K562 (cell line): ENCODE data around the gene TRIO. TPM values are rescaled to one million over a fixed set of nuclear protein-coding genes. Genes with fewer than 3 reads are reported as not detected.

Source experiments
- ATAC-seq: fragments of 200-7000 bp; cut with Tn5 transposase; 3 replicates; pipeline ENCODE4 v1.9.1; 2020; ENCODE audit warnings: moderate library complexity
- BruUV-seq: library from RNA; stranded (reverse); fragments of 400-500 nt; replicated peaks from 2 replicates; lab custom pipeline; 2021; lab: Mats Ljungman, UMichigan
- CTCF ChIA-PET: fragments of 300-600 bp; formaldehyde crosslinking; extraction: SDS; loops from one replicate; lab custom pipeline; 2021; ENCODE audit warnings: low intra/inter-chr PET ratio; lab: Yijun Ruan, JAX
- POLR2A ChIA-PET: fragments of 300-600, 350-650 bp; sonication (Branson Sonifier 250); formaldehyde crosslinking; extraction: SDS; loops from one replicate; lab custom pipeline; 2021; ENCODE audit warnings: antibody characterized with exemption, inconsistent platforms; lab: Yijun Ruan, JAX
- DNase-seq, 4 experiments: peaks; one replicate each; pipeline versions ENCODE4 v3.0.0 to v3.0.0-alpha.2; 2011 to 2018; ENCODE audit warnings: low spot score in 3 of 4, mixed read lengths in 3 of 4; ENCODE audit errors: extremely low read depth in 1 of 4
- FAIRE-seq: peaks from 2 replicates; lab custom pipeline; 2011; peaks lifted over from hg19 to GRCh38; lab: Jason Lieb, UNC
- H2AFZ ChIP-seq: 2 replicates; pipeline ENCODE4 v1.6.0; 2011; ENCODE audit warnings: low read depth, low read length, control low read depth, inconsistent platforms
- H3K27ac ChIP-seq: fragments of 200-600 bp; 3 replicates; pipeline ENCODE4 v1.8.0; 2011; ENCODE audit warnings: low read depth, mild to moderate bottlenecking, control low read depth, inconsistent platforms, low read length, moderate library complexity, mixed read lengths; ENCODE audit errors: extremely low read depth
- H3K27me3 ChIP-seq, 2 experiments: fragments of 300-600 bp in 1 of 2; 2 replicates in 1 of 2; 3 replicates in 1 of 2; pipeline versions ENCODE4 v1.6.0 to v1.8.0; 2011; ENCODE audit warnings: inconsistent platforms in 2 of 2, low read length in 2 of 2, mild to moderate bottlenecking in 1 of 2, mixed read lengths in 1 of 2, moderate library complexity in 1 of 2; ENCODE audit not compliant: control insufficient read depth in 2 of 2, insufficient read depth in 2 of 2
- H3K36me3 ChIP-seq: fragments of 300-600 bp; 3 replicates; pipeline ENCODE4 v1.8.0; 2011; ENCODE audit warnings: mild to moderate bottlenecking, low read length, inconsistent platforms; ENCODE audit not compliant: control insufficient read depth, insufficient read depth
- H3K4me1 ChIP-seq, 2 experiments: fragments of 200-600 bp in 1 of 2; replicated peaks in 1 of 2; 2 replicates in 1 of 2; 3 replicates in 1 of 2; pipeline versions ENCODE4 v1.5.1 to v1.8.0; 2011; ENCODE audit warnings: inconsistent platforms in 2 of 2, low read length in 2 of 2, mild to moderate bottlenecking in 1 of 2, mixed read lengths in 1 of 2, moderate library complexity in 1 of 2; ENCODE audit not compliant: control insufficient read depth in 2 of 2, insufficient read depth in 2 of 2
- H3K4me2 ChIP-seq: 2 replicates; pipeline ENCODE4 v1.6.1; 2011; ENCODE audit warnings: low read length, control low read depth, inconsistent platforms, mixed read lengths; ENCODE audit not compliant: insufficient read depth
- H3K4me3 ChIP-seq: fragments of 200-600 bp; sonication (generic), shearing (Covaris generic); 2 replicates; pipeline ENCODE4 v1.5.1; 2016; ENCODE audit warnings: control low read depth, inconsistent platforms
- H3K79me2 ChIP-seq: fragments of 200-600 bp; 3 replicates; pipeline ENCODE4 v1.8.0; 2011; ENCODE audit warnings: low read length, inconsistent platforms; ENCODE audit not compliant: control insufficient read depth, insufficient read depth
- H3K9ac ChIP-seq, 2 experiments: 2 replicates each; pipeline versions ENCODE4 v1.6.0 to v1.6.1; 2011; ENCODE audit warnings: low read depth in 2 of 2, low read length in 2 of 2, control low read depth in 1 of 2, inconsistent platforms in 1 of 2, mild to moderate bottlenecking in 1 of 2, mixed read lengths in 1 of 2; ENCODE audit not compliant: insufficient read depth in 1 of 2
- H3K9me1 ChIP-seq: one replicate; pipeline ENCODE4 v1.6.0; 2011; ENCODE audit warnings: inconsistent platforms, mild to moderate bottlenecking, low read length, moderate library complexity; ENCODE audit not compliant: control insufficient read depth, insufficient read depth
- H3K9me3 ChIP-seq: replicated peaks from 2 replicates; pipeline ENCODE4 v1.5.1; 2011; ENCODE audit warnings: low read depth, low read length, inconsistent platforms; ENCODE audit not compliant: control insufficient read depth, insufficient read depth
- H4K20me1 ChIP-seq: replicated peaks from 2 replicates; pipeline ENCODE4 v1.6.1; 2011; ENCODE audit warnings: low read length, inconsistent platforms, mixed read lengths; ENCODE audit not compliant: control insufficient read depth, insufficient read depth
- ARHGAP35 ChIP-seq: fragments of 450-650 bp; IDR thresholded peaks from 2 replicates; pipeline ENCODE4 v1.6.1; 2018; ENCODE audit not compliant: partially characterized antibody
- FOSL1 ChIP-seq: fragments of 200-800 bp; sonication (Bioruptor generic); conservative IDR thresholded peaks from 2 replicates; pipeline ENCODE4 v1.6.1; 2016; ENCODE audit warnings: missing genetic modification characterization, missing compliant biosample characterization
- MEIS2 ChIP-seq: fragments of 450-650 bp; IDR thresholded peaks from 2 replicates; pipeline ENCODE4 v1.6.1; 2014; ENCODE audit warnings: mild to moderate bottlenecking; ENCODE audit not compliant: partially characterized antibody
- NONO ChIP-seq, 2 experiments: fragments of 200-400 bp in 1 of 2; fragments of 450-650 bp in 1 of 2; formaldehyde crosslinking in 1 of 2; IDR thresholded peaks; 2 replicates each; pipeline ENCODE4 v1.6.1; 2017; ENCODE audit warnings: low read depth in 2 of 2, mild to moderate bottlenecking in 2 of 2, moderate library complexity in 2 of 2, low read length in 1 of 2
- PHB ChIP-seq: fragments of 250-450 bp; sonication (Bioruptor Pico); IDR thresholded peaks from 2 replicates; pipeline ENCODE4 v1.5.0; 2021
- POLR2AphosphoS5 ChIP-seq: IDR thresholded peaks from 2 replicates; pipeline ENCODE4 v1.6.1; 2011; ENCODE audit warnings: mild to moderate bottlenecking, low read depth, low read length, moderate library complexity; ENCODE audit not compliant: control insufficient read depth, insufficient read depth
- RBFOX2 ChIP-seq: fragments of 200-400 bp; formaldehyde crosslinking; IDR thresholded peaks from 2 replicates; pipeline ENCODE4 v1.6.1; 2017; ENCODE audit warnings: low read depth, mild to moderate bottlenecking, low read length, moderate library complexity
- RBM25 ChIP-seq: fragments of 200-400 bp; formaldehyde crosslinking; IDR thresholded peaks from 2 replicates; pipeline ENCODE4 v1.6.1; 2018; ENCODE audit warnings: low read length, low read depth, moderate library complexity; ENCODE audit not compliant: severe bottlenecking
- TCF7 ChIP-seq: sonication (generic); IDR thresholded peaks from 2 replicates; pipeline ENCODE4 v1.6.1; 2016; ENCODE audit warnings: antibody characterized with exemption, borderline replicate concordance
- ZNF165 ChIP-seq: fragments of 250-450 bp; sonication (Bioruptor Pico); IDR thresholded peaks from 2 replicates; pipeline ENCODE4 v1.4.0; 2020; ENCODE audit warnings: borderline replicate concordance
- WGBS: fragments of 100-300 bp; shearing (Covaris generic); methylation state at CpG from one replicate; pipeline ENCODE4 v1.1.6; 2016; ENCODE audit warnings: low coverage, mixed read lengths; ENCODE audit not compliant: insufficient coverage; ENCODE audit errors: missing lambda C conversion rate; 5-methylcytosine and 5-hydroxymethylcytosine counted together
- in situ Hi-C: fragments of 300-500 bp; cut with MboI; formaldehyde crosslinking; loops from 4 replicates; pipeline ENCODE4 v1.15.0; 2018; ENCODE audit warnings: inconsistent platforms, mixed read lengths
- intact Hi-C: fragments of 100-400 bp; cut with micrococcal nuclease; formaldehyde crosslinking; loops from 2 replicates; pipeline ENCODE4 v1.14.2; 2022
- polyA plus RNA-seq, 8 experiments: library from polyadenylated mRNA; depleted of rRNA in 4 of 8; stranded (reverse) in 5 of 8; unstranded in 3 of 8; fragments of >200 nt; fragmentation: Nextera tagmentation in 2 of 8; fragmentation: Illumina TruSeq in 1 of 8; extraction: Ambion mirVana in 2 of 8; extraction: Trizol in 1 of 8; gene quantifications; 2 replicates each; pipeline versions ENCODE4 v1.2.1 to v1.2.3, GENCODE V29; 2011 to 2014; ENCODE audit warnings: inconsistent platforms in 1 of 8, missing spikeins in 1 of 8
- total RNA-seq, 7 experiments: library from RNA; depleted of rRNA in 6 of 7; stranded (reverse); fragments of >200 nt in 6 of 7; fragmentation: Illumina TruSeq in 2 of 7; extraction: Trizol in 2 of 7; gene quantifications; 2 replicates each; pipeline versions ENCODE4 v1.2.1 to v1.2.3, GENCODE V29; 2011 to 2021; ENCODE audit warnings: low replicate concordance in 1 of 7
- TF ChIP-seq, protein P1 (sequence below): fragments of 450-650 bp; IDR thresholded peaks from 2 replicates; pipeline ENCODE4 v1.6.1; 2018; ENCODE audit warnings: mild to moderate bottlenecking, low read depth; ENCODE audit not compliant: partially characterized antibody
- TF ChIP-seq, protein P2 (sequence below): fragments of 250-450 bp; sonication (Bioruptor Pico); IDR thresholded peaks from 2 replicates; pipeline ENCODE4 v1.8.0; 2021; ENCODE audit warnings: moderate library complexity, mild to moderate bottlenecking, inconsistent platforms
- TF ChIP-seq, protein P3 (sequence below): fragments of 450-650 bp; conservative IDR thresholded peaks from 2 replicates; pipeline ENCODE4 v1.6.1; 2016; ENCODE audit warnings: missing genetic modification characterization, low read depth, mild to moderate bottlenecking, control low read depth, missing compliant biosample characterization

Gene TRIO
- total and polyA plus RNA-seq, 9 of the 15 experiments (the other 6 are each of a cell fraction or from before 2014, with no cell fraction given) = 0.24 to 5.0 (median 1.1) TPM

DNA sequence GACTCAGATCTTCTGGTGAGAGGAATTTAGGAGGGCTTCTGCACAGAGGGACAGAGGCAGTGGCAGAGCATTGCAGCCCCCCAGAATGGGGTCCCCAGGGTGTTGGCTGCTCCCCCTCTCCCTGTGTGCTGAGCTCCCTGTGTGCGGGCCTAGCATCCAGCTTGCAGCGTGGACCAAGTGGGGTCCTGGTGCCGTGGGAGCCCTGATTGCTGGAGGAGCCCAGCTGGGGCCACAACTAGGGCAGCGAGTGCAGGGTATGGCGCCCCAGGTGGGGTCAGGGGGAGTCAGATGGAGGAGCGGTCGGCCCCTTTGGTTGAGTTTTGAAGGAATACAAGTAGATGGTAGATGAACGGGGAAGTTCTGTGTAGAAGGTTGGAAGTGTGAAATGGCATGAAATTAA, 66.7 kb downstream of the TRIO start:
- no peak for ATAC-seq
- Histone ChIP-seq H4K20me1 (no peaks in the 10 kb centered on the region), H3K9me3 (no peaks in the 10 kb centered on the region), H3K4me1 (no peaks in the 10 kb centered on the region), H3K79me2 (no peaks in the 10 kb centered on the region), H3K9me1 (no peaks in the 10 kb centered on the region), H3K27me3 (peaks cover 3 to 20% of the 10 kb centered on the region in 2 experiments; a peak in 4 of 5 replicates), H3K4me3 (no peak overlapping the region), H3K4me2 (no peak overlapping the region), H3K27ac (no peak overlapping the region), H3K9ac (no peak overlapping the region), H3K36me3 (no peaks in the 10 kb centered on the region), H2AFZ (no peak overlapping the region)
- BruUV-seq = no TSS peak
- CTCF ChIA-PET = no interaction called here
- no peak for TF ChIP-seq POLR2AphosphoS5
- TF ChIP-seq NONO (IDR thresholded peaks at IDR 0.05; ENCODE audit: low read depth in 2 of 2, low read length in 1 of 2) = no peak
- no peak for FAIRE-seq
- 0% methylated on average over 8 of the region's 8 CpGs for WGBS
- POLR2A ChIA-PET = interaction anchor here (0.5 to 0.6 kb wide), 2 partner anchors 66 to 81 kb away, joined by 3 read pairs; no protein-coding TSS in a partner anchor
- in situ Hi-C loops (no loop called here), intact Hi-C loops (no loop called here)
- DNase-seq = no peak

DNA sequence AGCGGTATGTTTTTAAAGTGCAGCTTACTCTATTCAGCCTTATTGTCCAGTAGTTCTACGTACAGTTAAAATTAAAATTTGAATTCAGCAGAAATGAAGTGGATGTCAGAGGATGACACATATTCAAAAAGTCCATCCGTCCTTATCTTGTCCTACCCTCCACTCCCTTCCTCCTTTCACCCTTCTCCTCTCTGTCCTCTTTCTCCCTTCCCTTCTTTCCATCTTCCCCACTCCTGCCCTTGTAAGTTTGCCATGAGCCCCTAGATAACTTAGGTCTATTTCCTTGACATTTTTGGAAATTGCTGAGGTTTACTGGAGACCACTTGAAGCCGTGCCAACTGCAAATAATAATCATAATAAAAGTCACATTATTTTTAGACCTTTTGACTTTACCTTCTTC, 67.6 kb downstream of the TRIO start:
- no peaks in the 10 kb centered on the region for H3K36me3 ChIP-seq
- no peak for DNase-seq
- H3K27ac ChIP-seq = no peak overlapping the region
- POLR2A ChIA-PET = no interaction called here
- FAIRE-seq = no peak
- intact Hi-C loops (no loop called here), in situ Hi-C loops (no loop called here)
- peaks cover 5 to 19% of the 10 kb centered on the region in 2 experiments; a peak in 4 of 5 replicates for H3K27me3 ChIP-seq
- H2AFZ ChIP-seq = no peak overlapping the region
- H3K9me1 ChIP-seq = no peaks in the 10 kb centered on the region
- no peak overlapping the region for H3K9ac ChIP-seq
- H4K20me1 ChIP-seq = no peaks in the 10 kb centered on the region
- 0% methylated on average over 4 of the region's 4 CpGs for WGBS
- no TSS peak for BruUV-seq
- H3K4me3 ChIP-seq = no peak overlapping the region
- H3K4me1 ChIP-seq = no peaks in the 10 kb centered on the region
- no peak overlapping the region for H3K4me2 ChIP-seq
- CTCF ChIA-PET = no interaction called here
- no peaks in the 10 kb centered on the region for H3K9me3 ChIP-seq
- H3K79me2 ChIP-seq = no peaks in the 10 kb centered on the region
- ATAC-seq = no peak
- no peak for TF ChIP-seq TCF7
- TF ChIP-seq FOSL1 (tag) = no peak
- TF ChIP-seq, protein P1, sequence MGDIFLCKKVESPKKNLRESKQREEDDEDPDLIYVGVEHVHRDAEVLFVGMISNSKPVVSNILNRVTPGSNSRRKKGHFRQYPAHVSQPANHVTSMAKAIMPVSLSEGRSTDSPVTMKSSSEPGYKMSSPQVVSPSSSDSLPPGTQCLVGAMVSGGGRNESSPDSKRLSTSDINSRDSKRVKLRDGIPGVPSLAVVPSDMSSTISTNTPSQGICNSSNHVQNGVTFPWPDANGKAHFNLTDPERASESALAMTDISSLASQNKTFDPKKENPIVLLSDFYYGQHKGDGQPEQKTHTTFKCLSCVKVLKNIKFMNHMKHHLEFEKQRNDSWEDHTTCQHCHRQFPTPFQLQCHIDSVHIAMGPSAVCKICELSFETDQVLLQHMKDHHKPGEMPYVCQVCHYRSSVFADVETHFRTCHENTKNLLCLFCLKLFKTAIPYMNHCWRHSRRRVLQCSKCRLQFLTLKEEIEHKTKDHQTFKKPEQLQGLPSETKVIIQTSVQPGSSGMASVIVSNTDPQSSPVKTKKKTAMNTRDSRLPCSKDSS = no peak
- TF ChIP-seq MEIS2 = no peak
- no peak for TF ChIP-seq PHB (CRISPR knock-in tag)
- TF ChIP-seq, protein P2, sequence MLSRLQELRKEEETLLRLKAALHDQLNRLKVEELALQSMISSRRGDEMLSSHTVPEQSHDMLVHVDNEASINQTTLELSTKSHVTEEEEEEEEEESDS = no peak
- no peak for TF ChIP-seq ZNF165 (CRISPR knock-in tag)
- TF ChIP-seq, protein P3, sequence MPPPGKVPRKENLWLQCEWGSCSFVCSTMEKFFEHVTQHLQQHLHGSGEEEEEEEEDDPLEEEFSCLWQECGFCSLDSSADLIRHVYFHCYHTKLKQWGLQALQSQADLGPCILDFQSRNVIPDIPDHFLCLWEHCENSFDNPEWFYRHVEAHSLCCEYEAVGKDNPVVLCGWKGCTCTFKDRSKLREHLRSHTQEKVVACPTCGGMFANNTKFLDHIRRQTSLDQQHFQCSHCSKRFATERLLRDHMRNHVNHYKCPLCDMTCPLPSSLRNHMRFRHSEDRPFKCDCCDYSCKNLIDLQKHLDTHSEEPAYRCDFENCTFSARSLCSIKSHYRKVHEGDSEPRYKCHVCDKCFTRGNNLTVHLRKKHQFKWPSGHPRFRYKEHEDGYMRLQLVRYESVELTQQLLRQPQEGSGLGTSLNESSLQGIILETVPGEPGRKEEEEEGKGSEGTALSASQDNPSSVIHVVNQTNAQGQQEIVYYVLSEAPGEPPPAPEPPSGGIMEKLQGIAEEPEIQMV (tag) = no peak
- no peak for TF ChIP-seq RBFOX2
- TF ChIP-seq RBM25 = no peak
- TF ChIP-seq ARHGAP35 = no peak
